Hepatocyte (in vitro differentiated cells): ENCODE results near the gene AIMP2. TPM values are rescaled to one million over a fixed set of nuclear protein-coding genes. Genes with fewer than 3 reads are reported as not detected.
"Not testable (repeated sequence)": the region's sequence is repeated elsewhere in the genome, so short reads cannot be mapped to it uniquely, and the experiment has no call there.

Experiments used
- DNase-seq: peaks from one replicate; pipeline ENCODE4 v3.0.0-alpha.2; 2016; ENCODE audit warnings: low spot score
- H2AFZ ChIP-seq: fragments of 200-600 bp; sonication (generic); 2 replicates; pipeline ENCODE4 v1.6.0; 2016; ENCODE audit warnings: antibody characterized with exemption, mild to moderate bottlenecking
- H3K27ac ChIP-seq: fragments of 200-600 bp; sonication (generic); 2 replicates; pipeline ENCODE4 v1.5.1; 2016; ENCODE audit warnings: mild to moderate bottlenecking
- H3K27me3 ChIP-seq: fragments of 200-600 bp; sonication (generic); 2 replicates; pipeline ENCODE4 v1.6.1; 2016
- H3K36me3 ChIP-seq: fragments of 200-600 bp; sonication (generic); replicated peaks from 2 replicates; pipeline ENCODE4 v1.5.1; 2016; ENCODE audit warnings: low read depth; ENCODE audit not compliant: insufficient read depth
- H3K4me1 ChIP-seq: fragments of 200-600 bp; sonication (generic); 2 replicates; pipeline ENCODE4 v1.5.1; 2016; ENCODE audit warnings: mild to moderate bottlenecking, moderate library complexity; ENCODE audit not compliant: insufficient read depth
- H3K4me2 ChIP-seq: fragments of 200-600 bp; sonication (generic); 2 replicates; pipeline ENCODE4 v1.6.0; 2016
- H3K4me3 ChIP-seq: fragments of 200-600 bp; sonication (generic); 2 replicates; pipeline ENCODE4 v1.5.1; 2016; ENCODE audit warnings: mild to moderate bottlenecking
- H3K79me2 ChIP-seq: fragments of 200-600 bp; sonication (generic); 2 replicates; pipeline ENCODE4 v1.6.0; 2017; ENCODE audit warnings: mild to moderate bottlenecking
- H3K9me2 ChIP-seq: fragments of 200-600 bp; sonication (generic); replicated peaks from 2 replicates; pipeline ENCODE4 v1.6.0; 2017; ENCODE audit warnings: mild to moderate bottlenecking; ENCODE audit not compliant: insufficient read depth
- H3K9me3 ChIP-seq: fragments of 200-600 bp; sonication (generic); 2 replicates; pipeline ENCODE4 v1.5.1; 2016; ENCODE audit warnings: low read depth, mild to moderate bottlenecking
- H4K20me1 ChIP-seq: fragments of 200-600 bp; sonication (generic); 2 replicates; pipeline ENCODE4 v1.6.0; 2016; ENCODE audit warnings: mild to moderate bottlenecking; ENCODE audit not compliant: insufficient read depth, poor library complexity, severe bottlenecking
- EZH2 ChIP-seq: fragments of 200-600 bp; sonication (generic); IDR thresholded peaks from 2 replicates; pipeline ENCODE4 v1.6.1; 2016; ENCODE audit warnings: antibody characterized with exemption, mild to moderate bottlenecking, borderline replicate concordance
- EZH2phosphoT487 ChIP-seq: fragments of 200-600 bp; sonication (generic); IDR thresholded peaks from one replicate; pipeline ENCODE4 v1.6.1; 2018; ENCODE audit warnings: antibody characterized with exemption, mild to moderate bottlenecking, low read depth, moderate library complexity; ENCODE audit not compliant: unreplicated experiment, severe bottlenecking
- WGBS: methylation state at CpG from one replicate; pipeline ENCODE4 v1.1.6; 2016; ENCODE audit warnings: low lambda C conversion rate; ENCODE audit errors: missing lambda C conversion rate; 5-methylcytosine and 5-hydroxymethylcytosine counted together
- polyA plus RNA-seq: library from polyadenylated mRNA; unstranded; fragments of >200 nt; fragmentation: Nextera tagmentation; extraction: Ambion mirVana; gene quantifications from 2 replicates; pipeline ENCODE4 v1.2.1, GENCODE V29; 2016
- total RNA-seq: library from RNA; depleted of rRNA; stranded (reverse); fragments of >200 nt; gene quantifications from 2 replicates; pipeline ENCODE4 v1.2.3, GENCODE V29; 2014
- TF ChIP-seq, protein P1 (sequence below): fragments of 200-600 bp; sonication (generic); IDR thresholded peaks from 2 replicates; pipeline ENCODE4 v1.5.1; 2016; ENCODE audit warnings: antibody characterized with exemption, mild to moderate bottlenecking; ENCODE audit not compliant: poor library complexity

Gene AIMP2
- total RNA-seq (55.1 and 55.4 TPM in 2 replicates), polyA plus RNA-seq (52.7 and 57.9 TPM in 2 replicates)

GRCh38 chr7:6008668-6009611 lies at the start of gene AIMP2, which contains the start of gene PMS2:
TSS of gene AIMP2 (plus strand) at chr7:6009272. CDS start at chr7:6009364, 92 bp downstream.
TSS of gene PMS2 (minus strand) at chr7:6009049. CDS start at chr7:6009019, 30 bp downstream.
- Histone ChIP-seq H2AFZ (peak within 1 kb of the TSS; percentile 58), H3K4me2 (peak within 1 kb of the TSS; percentile 85), H3K27ac (peak within 1 kb of the TSS; percentile 92), H3K4me3 (peak within 1 kb of the TSS; percentile 41), H3K36me3 (no peaks in the 10 kb centered on the region), H3K4me1 (peaks cover 20% of the 10 kb centered on the region), H3K27me3 (no peaks in the 10 kb centered on the region), H4K20me1 (no peaks in the 10 kb centered on the region), H3K79me2 (peaks cover 44% of the 10 kb centered on the region), H3K9me3 (no peaks in the 10 kb centered on the region), H3K9me2 (no peaks in the 10 kb centered on the region)
- DNase-seq, result peak; percentile 98
- TF ChIP-seq EZH2, result no peak
- TF ChIP-seq EZH2phosphoT487, result no peak
- TF ChIP-seq, protein P1, sequence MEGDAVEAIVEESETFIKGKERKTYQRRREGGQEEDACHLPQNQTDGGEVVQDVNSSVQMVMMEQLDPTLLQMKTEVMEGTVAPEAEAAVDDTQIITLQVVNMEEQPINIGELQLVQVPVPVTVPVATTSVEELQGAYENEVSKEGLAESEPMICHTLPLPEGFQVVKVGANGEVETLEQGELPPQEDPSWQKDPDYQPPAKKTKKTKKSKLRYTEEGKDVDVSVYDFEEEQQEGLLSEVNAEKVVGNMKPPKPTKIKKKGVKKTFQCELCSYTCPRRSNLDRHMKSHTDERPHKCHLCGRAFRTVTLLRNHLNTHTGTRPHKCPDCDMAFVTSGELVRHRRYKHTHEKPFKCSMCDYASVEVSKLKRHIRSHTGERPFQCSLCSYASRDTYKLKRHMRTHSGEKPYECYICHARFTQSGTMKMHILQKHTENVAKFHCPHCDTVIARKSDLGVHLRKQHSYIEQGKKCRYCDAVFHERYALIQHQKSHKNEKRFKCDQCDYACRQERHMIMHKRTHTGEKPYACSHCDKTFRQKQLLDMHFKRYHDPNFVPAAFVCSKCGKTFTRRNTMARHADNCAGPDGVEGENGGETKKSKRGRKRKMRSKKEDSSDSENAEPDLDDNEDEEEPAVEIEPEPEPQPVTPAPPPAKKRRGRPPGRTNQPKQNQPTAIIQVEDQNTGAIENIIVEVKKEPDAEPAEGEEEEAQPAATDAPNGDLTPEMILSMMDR, result peak; percentile 15
- WGBS, result 2% methylated on average over 83 of the region's 84 CpGs

GRCh38 chr7:5963205-5963604 lies 45.9 kb upstream of the AIMP2 start:
- not testable (repeated sequence) for H3K79me2 ChIP-seq, H3K4me1 ChIP-seq, H3K9me3 ChIP-seq, H3K4me2 ChIP-seq, H2AFZ ChIP-seq, H3K36me3 ChIP-seq, H4K20me1 ChIP-seq, H3K4me3 ChIP-seq, H3K27ac ChIP-seq, H3K9me2 ChIP-seq, DNase-seq, H3K27me3 ChIP-seq
- no CpG with 5 or more reads among the region's 13 CpGs for WGBS

- not testable (repeated sequence) for H3K4me3 ChIP-seq, H3K36me3 ChIP-seq, H3K27me3 ChIP-seq, H3K4me2 ChIP-seq, H3K79me2 ChIP-seq, DNase-seq, H4K20me1 ChIP-seq, H3K27ac ChIP-seq, H2AFZ ChIP-seq, H3K4me1 ChIP-seq, H3K9me2 ChIP-seq, H3K9me3 ChIP-seq
- 50% methylated on average over 2 of the region's 7 CpGs for WGBS
These were observed 45.3 kb upstream of the AIMP2 start for GRCh38 chr7:5963810-5964209.

- H3K79me2 ChIP-seq, H3K27ac ChIP-seq, H3K4me3 ChIP-seq, H3K9me2 ChIP-seq, H2AFZ ChIP-seq, H3K27me3 ChIP-seq, H3K4me1 ChIP-seq, DNase-seq, H3K9me3 ChIP-seq, H3K36me3 ChIP-seq, H4K20me1 ChIP-seq: not testable (repeated sequence)
- WGBS, result 5% methylated on average over 24 of the region's 43 CpGs
- peak within 1 kb of the TSS; percentile 74 for H3K4me2 ChIP-seq
These were observed 38.6 kb upstream of the AIMP2 start, which contains the start of gene RSPH10B for GRCh38 chr7:5970347-5970911. TSS of gene RSPH10B (minus strand) at chr7:5970689. CDS start at chr7:5967116, 3,573 bp downstream.

DNA sequence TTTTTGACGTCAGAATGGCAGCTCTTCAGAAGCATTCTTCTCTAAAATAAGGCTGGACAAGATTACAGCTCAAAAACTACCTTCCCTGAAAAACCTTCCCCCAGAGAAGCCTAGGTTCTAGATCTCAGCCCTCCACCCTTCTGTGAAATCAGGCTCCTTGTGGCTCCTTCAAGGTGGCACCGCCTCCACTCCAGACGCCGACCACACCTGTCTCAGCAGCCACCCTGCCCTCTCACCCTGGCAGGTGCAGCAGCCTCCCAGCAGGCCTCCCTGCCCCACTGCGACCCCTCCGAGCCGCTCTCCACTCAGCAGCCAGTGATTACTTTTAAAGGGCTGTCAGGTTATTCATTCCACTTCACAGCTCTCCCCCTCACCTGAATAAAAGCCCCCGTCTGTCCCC lies 35.5 kb upstream of the AIMP2 start:
- not testable (repeated sequence) for H3K79me2 ChIP-seq, H3K9me2 ChIP-seq, H3K36me3 ChIP-seq, H4K20me1 ChIP-seq, H3K27me3 ChIP-seq, DNase-seq, H3K4me2 ChIP-seq, H3K9me3 ChIP-seq, H3K27ac ChIP-seq, H2AFZ ChIP-seq, H3K4me1 ChIP-seq, H3K4me3 ChIP-seq
- WGBS, result no CpG with 5 or more reads among the region's 8 CpGs

GRCh38 chr7:5979680-5980314 lies 29.3 kb upstream of the AIMP2 start:
- not testable (repeated sequence) for H3K9me2 ChIP-seq, H3K4me1 ChIP-seq, DNase-seq, H3K79me2 ChIP-seq, H2AFZ ChIP-seq, H3K27ac ChIP-seq, H3K9me3 ChIP-seq, H3K27me3 ChIP-seq, H4K20me1 ChIP-seq, H3K4me3 ChIP-seq, H3K4me2 ChIP-seq, H3K36me3 ChIP-seq
- WGBS, result 73% methylated on average over 1 of the region's 12 CpGs

GRCh38 chr7:5987061-5987460 lies 22.0 kb upstream of the AIMP2 start:
- 94% methylated on average over 15 of the region's 15 CpGs for WGBS
- not testable (repeated sequence) for H3K79me2 ChIP-seq, H3K9me2 ChIP-seq, H2AFZ ChIP-seq, DNase-seq, H3K27me3 ChIP-seq, H4K20me1 ChIP-seq, H3K4me3 ChIP-seq, H3K4me2 ChIP-seq, H3K4me1 ChIP-seq, H3K36me3 ChIP-seq, H3K9me3 ChIP-seq, H3K27ac ChIP-seq
